ENCODE data around the gene SMAD7. TPM values are rescaled to one million over a fixed set of nuclear protein-coding genes. Genes with fewer than 3 reads are reported as not detected.

Gene SMAD7
- total and polyA plus RNA-seq, 10 of the 15 experiments (the other 5 are each of a cell fraction or from before 2014, with no cell fraction given) = 1.3 to 22.5 (median 8.0) TPM

DNA sequence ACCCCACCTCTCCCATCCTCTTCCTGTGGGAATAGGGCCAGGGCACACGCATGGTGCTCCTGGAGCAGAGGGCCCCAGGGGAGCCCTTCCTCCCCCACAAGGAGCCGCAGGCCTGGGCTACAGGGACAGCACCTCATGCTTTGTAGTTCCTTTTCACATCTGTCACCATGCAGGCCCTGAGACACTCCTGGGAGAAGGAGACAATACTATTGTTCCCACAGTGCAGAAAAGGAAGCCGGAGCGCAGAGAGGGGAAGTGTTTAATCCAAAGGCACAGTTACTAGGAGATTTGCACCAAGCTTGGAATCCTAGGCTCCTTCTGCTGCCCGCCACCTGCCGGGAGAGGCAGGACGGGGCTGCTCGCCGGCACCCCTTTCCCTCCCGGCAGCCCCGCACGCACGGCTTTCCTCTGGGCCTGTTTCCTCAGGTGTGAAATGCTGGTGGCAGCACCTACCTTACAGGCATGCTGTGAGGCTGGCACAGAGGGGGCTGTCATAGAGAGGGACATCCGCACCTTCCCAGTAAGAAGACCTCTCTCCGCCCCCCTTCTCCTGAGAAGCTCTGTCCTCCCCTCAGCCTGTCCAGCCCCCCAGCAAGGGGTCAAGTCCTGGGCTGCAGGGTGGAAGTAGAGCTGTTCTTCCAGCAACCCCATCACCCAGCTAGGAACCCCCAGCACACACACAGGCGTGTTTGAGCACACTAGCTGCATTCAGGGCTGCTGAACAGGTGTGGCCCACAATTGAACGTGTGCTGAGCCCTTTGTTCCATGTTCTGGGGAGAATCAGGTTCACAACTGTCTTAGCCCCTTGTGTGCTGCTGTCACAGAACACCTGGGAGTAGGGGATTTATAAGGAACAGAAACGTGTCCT is 62.6 kb downstream of the SMAD7 start:
- TF ChIP-seq NR2C1 (IDR thresholded peaks at IDR 0.05) (no peak), IKZF1 (conservative IDR thresholded peaks at IDR 0.05) (peak; percentile 43; the same call in 1 of the 2 replicates), SIN3A (IDR thresholded peaks at IDR 0.05; ENCODE audit: low read depth, low read length) (no peak), ZBTB11 (CRISPR knock-in tag; IDR thresholded peaks at IDR 0.05) (no peak), HDGF (IDR thresholded peaks at IDR 0.05) (no peak), ZBED1 (IDR thresholded peaks at IDR 0.05; ENCODE audit: borderline replicate concordance) (no peak), MEF2B (IDR thresholded peaks at IDR 0.05; ENCODE audit: partially characterized antibody, poor library complexity, severe bottlenecking) (peak; percentile 72), SUPT20H (IDR thresholded peaks at IDR 0.05; ENCODE audit: borderline replicate concordance, control insufficient read depth, low read depth, low read length) (no peak)
- 85% methylated on average over 18 of the region's 18 CpGs for WGBS (ENCODE audit: insufficient coverage, insufficient replicate concordance, low lambda C conversion rate, missing lambda C conversion rate)
- Histone ChIP-seq H3K36me3 (ENCODE audit: control insufficient read depth in 2 of 2, insufficient read depth in 2 of 2, low read length in 1 of 2) (no peaks in the 10 kb centered on the region), H3K27ac (ENCODE audit: control insufficient read depth, insufficient read depth) (no peak overlapping the region), H3K79me2 (ENCODE audit: control insufficient read depth, insufficient read depth, low read length) (no peaks in the 10 kb centered on the region), H2AFZ (ENCODE audit: control insufficient read depth, low read depth, low read length) (no peak overlapping the region), H3K27me3 (replicated peaks in 1 of 2; ENCODE audit: control insufficient read depth in 2 of 2, insufficient read depth in 2 of 2, low read length in 1 of 2) (no peaks in the 10 kb centered on the region), H3K4me1 (ENCODE audit: control insufficient read depth, insufficient read depth, low read length) (no peaks in the 10 kb centered on the region), H3K9ac (ENCODE audit: control insufficient read depth, insufficient read depth, low read length) (no peak overlapping the region), H3K4me3 (no peak overlapping the region), H4K20me1 (ENCODE audit: control insufficient read depth, insufficient read depth) (no peaks in the 10 kb centered on the region), H3K4me2 (ENCODE audit: control insufficient read depth, insufficient read depth) (no peak overlapping the region), H3K9me3 (replicated peaks; ENCODE audit: control insufficient read depth, insufficient read depth, low read length) (no peaks in the 10 kb centered on the region)
- ChIA-PET SMC1A (ENCODE audit: uncharacterized antibody, unreplicated experiment) (no interaction called here), RAD21 (ENCODE audit: unreplicated experiment) (no interaction called here), POLR2A (interaction anchor here (0.5 kb wide), 1 partner anchor 13 kb away, joined by 3 read pairs; no protein-coding TSS in a partner anchor), CTCF (no interaction called here)
- FAIRE-seq (no peak), ATAC-seq (no peak), DNase-seq (ENCODE audit: low read depth, low spot score) (no peak)
- intact Hi-C loops (cut with micrococcal nuclease; ENCODE audit: unreplicated experiment) (no loop called here), in situ Hi-C loops (cut with MboI) (no loop called here)
- BruUV-seq (replicated peaks) = no TSS peak
